ENCODE results near the gene IGFLR1. TPM values are rescaled to one million over a fixed set of nuclear protein-coding genes. Genes with fewer than 3 reads are reported as not detected.

Gene IGFLR1
- total and polyA plus RNA-seq, 2 donors (not counting 3 experiments of a cell fraction or from before 2014, with no cell fraction given): 2.6 to 7.6 TPM

DNA sequence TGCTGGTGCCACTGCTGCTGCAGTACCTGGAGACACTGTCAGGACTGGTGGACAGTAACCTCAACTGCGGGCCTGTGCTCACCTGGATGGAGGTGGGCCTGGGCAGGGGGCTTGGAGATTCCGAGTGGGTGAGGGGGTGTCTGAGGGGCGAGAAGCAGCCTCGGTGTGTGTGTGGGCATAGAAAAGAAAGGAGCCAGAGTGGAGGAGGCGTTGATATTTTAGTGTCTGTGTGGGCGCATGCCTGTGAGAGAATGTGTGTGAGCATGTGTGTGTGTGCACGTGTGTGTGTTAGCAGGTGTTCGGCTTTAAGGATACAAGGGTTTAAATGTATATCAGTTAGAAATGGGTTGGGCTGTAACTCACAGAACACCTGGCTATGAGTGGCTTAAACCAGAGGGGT lies 36.8 kb upstream of the IGFLR1 start:
- no peaks in the 10 kb centered on the region for H3K9me3 ChIP-seq (replicated peaks; ENCODE audit: control insufficient read depth, insufficient read depth, low read length)
- no peak for TF ChIP-seq POLR2A (IDR thresholded peaks at IDR 0.05; ENCODE audit: low read depth, low read length)
- TF ChIP-seq JUN (IDR thresholded peaks at IDR 0.05; ENCODE audit: borderline replicate concordance, insufficient read depth, insufficient read length, low read depth): no peak
- ChIA-PET POLR2A (no interaction called here), CTCF (no interaction called here)
- H3K27me3 ChIP-seq (ENCODE audit: control insufficient read depth in 2 of 2, insufficient read depth in 2 of 2, low read length in 2 of 2): no peaks in the 10 kb centered on the region
- no peak for DNase-seq (ENCODE audit: low read depth, low spot score)
- no peak overlapping the region for H3K9ac ChIP-seq (replicated peaks; ENCODE audit: extremely low read depth, insufficient read depth, low read length)
- H3K4me2 ChIP-seq (ENCODE audit: insufficient read depth, low read length): no peak overlapping the region
- H3K4me3 ChIP-seq (replicated peaks in 1 of 3; ENCODE audit: insufficient read depth in 1 of 3, low read depth in 1 of 3, low read length in 3 of 3): no peak overlapping the region
- H2AFZ ChIP-seq (ENCODE audit: low read depth, low read length): no peak overlapping the region
- BruUV-seq (replicated peaks): no TSS peak
- peaks cover 0 to 4% of the 10 kb centered on the region in 2 experiments for H3K36me3 ChIP-seq (ENCODE audit: control insufficient read depth in 2 of 2, extremely low read depth in 1 of 2, insufficient read depth in 2 of 2, low read length in 2 of 2)
- H3K9me1 ChIP-seq (replicated peaks; ENCODE audit: control insufficient read depth, extremely low read depth, insufficient read depth, low read length): no peaks in the 10 kb centered on the region
- peaks cover 4% of the 10 kb centered on the region for H3K4me1 ChIP-seq (ENCODE audit: control insufficient read depth, extremely low read depth, insufficient read depth, low read length)
- H3K27ac ChIP-seq (ENCODE audit: insufficient read depth, low read depth, low read length): no peak overlapping the region
- dilution Hi-C loops (cut with MboI; ENCODE audit: extremely low pct_ligation_motif_present, low sequenced_read_pairs) (no loop called here), intact Hi-C loops (cut with micrococcal nuclease) (no loop called here)
- no peak for FAIRE-seq
- no peaks in the 10 kb centered on the region for H3K79me2 ChIP-seq (ENCODE audit: control insufficient read depth, insufficient read depth, low read length)
- H4K20me1 ChIP-seq (replicated peaks; ENCODE audit: control insufficient read depth, extremely low read depth, insufficient read depth, low read length): no peaks in the 10 kb centered on the region

DNA sequence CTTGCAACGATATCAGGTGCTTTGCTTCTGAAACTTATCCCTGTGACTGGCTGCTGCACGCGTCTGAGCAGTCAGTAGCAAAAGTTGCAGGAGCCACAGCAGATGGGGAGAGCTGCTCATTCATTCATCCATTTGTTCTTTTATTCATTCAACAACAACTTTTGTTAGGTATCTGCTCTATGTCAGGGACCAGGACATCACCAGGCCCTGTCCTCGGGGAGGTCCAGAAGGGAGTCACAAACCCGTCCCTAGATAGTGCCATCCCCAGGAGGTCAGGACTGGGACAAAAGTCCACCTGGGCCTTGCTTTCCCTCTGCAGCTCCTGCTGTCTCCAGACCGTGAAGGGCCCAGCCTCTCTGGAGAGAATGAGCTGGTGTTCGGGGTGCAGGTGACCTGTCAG lies 35.7 kb upstream of the IGFLR1 start:
- no peak overlapping the region for H3K27ac ChIP-seq (ENCODE audit: insufficient read depth, low read depth, low read length)
- H4K20me1 ChIP-seq (replicated peaks; ENCODE audit: control insufficient read depth, extremely low read depth, insufficient read depth, low read length): no peaks in the 10 kb centered on the region
- no peaks in the 10 kb centered on the region for H3K9me1 ChIP-seq (replicated peaks; ENCODE audit: control insufficient read depth, extremely low read depth, insufficient read depth, low read length)
- CTCF ChIA-PET: no interaction called here
- POLR2A ChIA-PET: no interaction called here
- no peak overlapping the region for H3K9ac ChIP-seq (replicated peaks; ENCODE audit: extremely low read depth, insufficient read depth, low read length)
- no peak overlapping the region for H3K4me2 ChIP-seq (ENCODE audit: insufficient read depth, low read length)
- BruUV-seq (replicated peaks): no TSS peak
- no peak overlapping the region for H3K4me3 ChIP-seq (replicated peaks in 1 of 3; ENCODE audit: insufficient read depth in 1 of 3, low read depth in 1 of 3, low read length in 3 of 3)
- DNase-seq (ENCODE audit: low read depth, low spot score) (no peak), FAIRE-seq (no peak)
- peaks cover 4% of the 10 kb centered on the region for H3K4me1 ChIP-seq (ENCODE audit: control insufficient read depth, extremely low read depth, insufficient read depth, low read length)
- no peak for TF ChIP-seq FOS (IDR thresholded peaks at IDR 0.05; ENCODE audit: borderline replicate concordance, insufficient read depth, low read length)
- TF ChIP-seq EZH2 (IDR thresholded peaks at IDR 0.05; ENCODE audit: borderline replicate concordance, low read depth, low read length, severe bottlenecking): no peak
- TF ChIP-seq GATA2 (IDR thresholded peaks at IDR 0.05; ENCODE audit: insufficient read depth, insufficient read length, low read depth, low read length): no peak
- TF ChIP-seq JUN (IDR thresholded peaks at IDR 0.05; ENCODE audit: borderline replicate concordance, insufficient read depth, insufficient read length, low read depth): no peak
- TF ChIP-seq MYC (IDR thresholded peaks at IDR 0.05; ENCODE audit: low read depth, low read length): no peak
- TF ChIP-seq, protein P1, sequence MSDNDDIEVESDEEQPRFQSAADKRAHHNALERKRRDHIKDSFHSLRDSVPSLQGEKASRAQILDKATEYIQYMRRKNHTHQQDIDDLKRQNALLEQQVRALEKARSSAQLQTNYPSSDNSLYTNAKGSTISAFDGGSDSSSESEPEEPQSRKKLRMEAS (IDR thresholded peaks at IDR 0.05; ENCODE audit: insufficient read depth, insufficient read length): no peak
- no peak for TF ChIP-seq POLR2A (IDR thresholded peaks at IDR 0.05; ENCODE audit: low read depth, low read length)
- TF ChIP-seq, protein P2, sequence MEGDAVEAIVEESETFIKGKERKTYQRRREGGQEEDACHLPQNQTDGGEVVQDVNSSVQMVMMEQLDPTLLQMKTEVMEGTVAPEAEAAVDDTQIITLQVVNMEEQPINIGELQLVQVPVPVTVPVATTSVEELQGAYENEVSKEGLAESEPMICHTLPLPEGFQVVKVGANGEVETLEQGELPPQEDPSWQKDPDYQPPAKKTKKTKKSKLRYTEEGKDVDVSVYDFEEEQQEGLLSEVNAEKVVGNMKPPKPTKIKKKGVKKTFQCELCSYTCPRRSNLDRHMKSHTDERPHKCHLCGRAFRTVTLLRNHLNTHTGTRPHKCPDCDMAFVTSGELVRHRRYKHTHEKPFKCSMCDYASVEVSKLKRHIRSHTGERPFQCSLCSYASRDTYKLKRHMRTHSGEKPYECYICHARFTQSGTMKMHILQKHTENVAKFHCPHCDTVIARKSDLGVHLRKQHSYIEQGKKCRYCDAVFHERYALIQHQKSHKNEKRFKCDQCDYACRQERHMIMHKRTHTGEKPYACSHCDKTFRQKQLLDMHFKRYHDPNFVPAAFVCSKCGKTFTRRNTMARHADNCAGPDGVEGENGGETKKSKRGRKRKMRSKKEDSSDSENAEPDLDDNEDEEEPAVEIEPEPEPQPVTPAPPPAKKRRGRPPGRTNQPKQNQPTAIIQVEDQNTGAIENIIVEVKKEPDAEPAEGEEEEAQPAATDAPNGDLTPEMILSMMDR (IDR thresholded peaks at IDR 0.05; ENCODE audit: extremely low read depth in 1 of 2, insufficient read depth in 1 of 2, low read depth in 1 of 2, low read length in 2 of 2): no peak
- TF ChIP-seq POLR2AphosphoS5 (IDR thresholded peaks at IDR 0.05; ENCODE audit: insufficient read depth, low read depth, low read length): no peak
- no peaks in the 10 kb centered on the region for H3K79me2 ChIP-seq (ENCODE audit: control insufficient read depth, insufficient read depth, low read length)
- intact Hi-C loops (cut with micrococcal nuclease) (no loop called here), dilution Hi-C loops (cut with MboI; ENCODE audit: extremely low pct_ligation_motif_present, low sequenced_read_pairs) (no loop called here)
- peaks cover 0 to 4% of the 10 kb centered on the region in 2 experiments for H3K36me3 ChIP-seq (ENCODE audit: control insufficient read depth in 2 of 2, extremely low read depth in 1 of 2, insufficient read depth in 2 of 2, low read length in 2 of 2)
- no peaks in the 10 kb centered on the region for H3K27me3 ChIP-seq (ENCODE audit: control insufficient read depth in 2 of 2, insufficient read depth in 2 of 2, low read length in 2 of 2)
- no peak overlapping the region for H2AFZ ChIP-seq (ENCODE audit: low read depth, low read length)
- no peaks in the 10 kb centered on the region for H3K9me3 ChIP-seq (replicated peaks; ENCODE audit: control insufficient read depth, insufficient read depth, low read length)
